H1 (cell line): ENCODE results near the gene ADGRL4. TPM values are rescaled to one million over a fixed set of nuclear protein-coding genes. Genes with fewer than 3 reads are reported as not detected.
A peak's percentile ranks its signal among the peaks of the same experiment; 100 is the strongest.

ENCODE experiments used
- CTCF ChIA-PET: fragments of 300-600 bp; sonication (Branson Sonifier 250); formaldehyde crosslinking; loops from one replicate; lab custom pipeline; 2021; ENCODE audit not compliant: partially characterized antibody; lab: Charles Lee
- POLR2A ChIA-PET: fragments of 300-600 bp; sonication (Branson Sonifier 250); formaldehyde crosslinking; loops from one replicate; lab custom pipeline; 2021; ENCODE audit warnings: inconsistent platforms; ENCODE audit not compliant: partially characterized antibody; lab: Charles Lee
- DNase-seq, 2 experiments: peaks; one replicate each; pipeline versions ENCODE4 v3.0.0 to v3.0.0-alpha.2; 2010 to 2022; ENCODE audit warnings: low spot score in 2 of 2, low read depth in 1 of 2, mixed read lengths in 1 of 2
- FAIRE-seq: peaks from 2 replicates; lab custom pipeline; 2011; peaks lifted over from hg19 to GRCh38; lab: Jason Lieb, UNC
- H2AFZ ChIP-seq: 2 replicates; pipeline ENCODE4 v1.8.1; 2012; ENCODE audit warnings: low read length, inconsistent platforms
- H2AK5ac ChIP-seq: 2 replicates; pipeline ENCODE4 v1.6.1; 2013; ENCODE audit warnings: low read depth, low read length
- H2BK120ac ChIP-seq: replicated peaks from 2 replicates; pipeline ENCODE3; 2013; ENCODE audit warnings: low read depth, low read length, inconsistent platforms
- H2BK12ac ChIP-seq: 2 replicates; pipeline ENCODE4 v1.6.1; 2013; ENCODE audit warnings: low read depth, low read length
- H2BK15ac ChIP-seq: 2 replicates; pipeline ENCODE4 v1.6.1; 2013; ENCODE audit warnings: low read length
- H2BK20ac ChIP-seq: 2 replicates; pipeline ENCODE4 v1.6.1; 2013; ENCODE audit warnings: low read length
- H2BK5ac ChIP-seq: 2 replicates; pipeline ENCODE4 v1.6.1; 2013; ENCODE audit warnings: low read depth, low read length
- H3K14ac ChIP-seq: 2 replicates; pipeline ENCODE4 v1.6.1; 2013; ENCODE audit warnings: inconsistent platforms; ENCODE audit not compliant: insufficient read length
- H3K18ac ChIP-seq: 2 replicates; pipeline ENCODE4 v1.6.1; 2013; ENCODE audit warnings: low read length; ENCODE audit errors: extremely low read depth
- H3K23ac ChIP-seq: 2 replicates; pipeline ENCODE4 v1.6.1; 2013; ENCODE audit warnings: inconsistent platforms; ENCODE audit not compliant: insufficient read length
- H3K23me2 ChIP-seq: 2 replicates; pipeline ENCODE4 v1.6.1; 2013; ENCODE audit warnings: low read depth, low read length
- H3K27ac ChIP-seq: 2 replicates; pipeline ENCODE4 v1.6.1; 2011; ENCODE audit warnings: low read depth, low read length, inconsistent platforms
- H3K27me3 ChIP-seq, 4 experiments: replicated peaks in 1 of 4; 1 replicate in 1 of 4; 2 replicates in 3 of 4; pipeline versions ENCODE4 v1.6.1 to v1.8.1; 2011 to 2013; ENCODE audit warnings: low read length in 3 of 4, mild to moderate bottlenecking in 3 of 4, inconsistent platforms in 2 of 4, mixed read lengths in 2 of 4, moderate library complexity in 1 of 4; ENCODE audit not compliant: control insufficient read depth in 3 of 4, insufficient read depth in 3 of 4; ENCODE audit errors: extremely low read depth in 1 of 4
- H3K36me3 ChIP-seq, 4 experiments: 2 replicates each; pipeline versions ENCODE4 v1.6.1 to v1.8.1; 2011 to 2013; ENCODE audit warnings: mild to moderate bottlenecking in 4 of 4, low read length in 3 of 4, moderate library complexity in 2 of 4, control low read depth in 1 of 4, inconsistent platforms in 1 of 4; ENCODE audit not compliant: insufficient read depth in 4 of 4, control insufficient read depth in 2 of 4
- H3K4ac ChIP-seq: replicated peaks from 2 replicates; pipeline ENCODE3; 2013; ENCODE audit warnings: low read length, low read depth, mixed read lengths, inconsistent platforms; ENCODE audit not compliant: insufficient read length
- H3K4me1 ChIP-seq, 4 experiments: replicated peaks in 1 of 4; 1 replicate in 1 of 4; 2 replicates in 3 of 4; pipeline versions ENCODE4 v1.6.1 to v1.8.1; 2011 to 2013; ENCODE audit warnings: low read length in 3 of 4, inconsistent platforms in 2 of 4, mixed read lengths in 1 of 4; ENCODE audit not compliant: insufficient read depth in 4 of 4, control insufficient read depth in 3 of 4
- H3K4me2 ChIP-seq, 2 experiments: 2 replicates each; pipeline versions ENCODE4 v1.6.1 to v1.8.1; 2011 to 2013; ENCODE audit warnings: low read depth in 2 of 2, low read length in 2 of 2, control low read depth in 1 of 2, inconsistent platforms in 1 of 2, mild to moderate bottlenecking in 1 of 2; ENCODE audit not compliant: insufficient read depth in 1 of 2
- H3K4me3 ChIP-seq, 4 experiments: fragments of 200-600, 300-600 bp in 1 of 4; sonication (generic), shearing (Covaris generic), sonication (Bioruptor Twin) in 1 of 4; 2 replicates each; pipeline versions ENCODE4 v1.5.1 to v1.8.1; 2011 to 2016; ENCODE audit warnings: low read length in 4 of 4, low read depth in 3 of 4, control low read depth in 2 of 4, inconsistent platforms in 2 of 4, mild to moderate bottlenecking in 2 of 4, mixed read lengths in 1 of 4, moderate library complexity in 1 of 4; ENCODE audit not compliant: insufficient read depth in 2 of 4; ENCODE audit errors: extremely low read depth in 1 of 4
- H3K56ac ChIP-seq: replicated peaks from 2 replicates; pipeline ENCODE3; 2013; ENCODE audit warnings: low read depth, mild to moderate bottlenecking, mixed read lengths, low read length, inconsistent platforms; ENCODE audit not compliant: insufficient read length
- H3K79me1 ChIP-seq: 2 replicates; pipeline ENCODE4 v1.6.1; 2013; ENCODE audit warnings: low read depth, low read length, control low read depth
- H3K79me2 ChIP-seq, 2 experiments: 2 replicates each; pipeline versions ENCODE4 v1.6.1 to v1.8.1; 2012 to 2013; ENCODE audit warnings: low read length in 2 of 2, mild to moderate bottlenecking in 2 of 2, inconsistent platforms in 1 of 2; ENCODE audit not compliant: insufficient read depth in 2 of 2, control insufficient read depth in 1 of 2
- H3K9ac ChIP-seq, 4 experiments: replicated peaks in 1 of 4; 1 replicate in 1 of 4; 2 replicates in 3 of 4; pipeline versions ENCODE4 v1.6.1 to v1.8.1; 2011 to 2013; ENCODE audit warnings: low read depth in 3 of 4, low read length in 3 of 4, control low read depth in 2 of 4, mild to moderate bottlenecking in 2 of 4, moderate library complexity in 2 of 4, inconsistent platforms in 1 of 4; ENCODE audit errors: extremely low read depth in 1 of 4
- H3K9me3 ChIP-seq, 2 experiments: 2 replicates each; pipeline versions ENCODE4 v1.6.1 to v1.8.1; 2012 to 2013; ENCODE audit warnings: mild to moderate bottlenecking in 2 of 2, moderate library complexity in 2 of 2, control low read depth in 1 of 2, inconsistent platforms in 1 of 2, low read depth in 1 of 2, low read length in 1 of 2, mixed read lengths in 1 of 2; ENCODE audit not compliant: insufficient read depth in 2 of 2
- H4K20me1 ChIP-seq, 2 experiments: replicated peaks in 1 of 2; 2 replicates each; pipeline versions ENCODE3 to v1.8.1; 2011 to 2013; ENCODE audit warnings: inconsistent platforms in 2 of 2, low read length in 2 of 2, mild to moderate bottlenecking in 1 of 2; ENCODE audit not compliant: insufficient read depth in 2 of 2, control insufficient read depth in 1 of 2
- H4K5ac ChIP-seq: 2 replicates; pipeline ENCODE4 v1.6.1; 2013; ENCODE audit warnings: low read length, low read depth, mixed read lengths, inconsistent platforms; ENCODE audit not compliant: insufficient read length
- H4K8ac ChIP-seq: 2 replicates; pipeline ENCODE4 v1.8.0; 2013; ENCODE audit warnings: mild to moderate bottlenecking, moderate library complexity, low read length, inconsistent platforms; ENCODE audit not compliant: insufficient read depth; ENCODE audit errors: extremely low read depth
- H4K91ac ChIP-seq: replicated peaks from 2 replicates; pipeline ENCODE3; 2013; ENCODE audit warnings: low read length, mixed read lengths, inconsistent platforms; ENCODE audit not compliant: insufficient read length
- EGR1 ChIP-seq: IDR thresholded peaks from 2 replicates; pipeline ENCODE4 v1.6.1; 2011; ENCODE audit warnings: low read depth, low read length, borderline replicate concordance
- GABPA ChIP-seq: IDR thresholded peaks from 2 replicates; pipeline ENCODE4 v1.6.1; 2011; ENCODE audit warnings: mild to moderate bottlenecking, low read length, moderate library complexity, borderline replicate concordance; ENCODE audit not compliant: insufficient read depth
- KDM4A ChIP-seq: IDR thresholded peaks from one replicate; pipeline ENCODE4 v1.7.1; 2012; ENCODE audit warnings: low read depth, mild to moderate bottlenecking, moderate library complexity, low read length, inconsistent platforms; ENCODE audit not compliant: severe bottlenecking
- RXRA ChIP-seq: IDR thresholded peaks from 2 replicates; pipeline ENCODE4 v1.6.1; 2011; ENCODE audit warnings: low read depth, mild to moderate bottlenecking, low read length, moderate library complexity; ENCODE audit not compliant: insufficient read depth
- SIRT6 ChIP-seq: IDR thresholded peaks from one replicate; pipeline ENCODE4 v1.7.1; 2012; ENCODE audit warnings: low read length, inconsistent platforms
- SP2 ChIP-seq: IDR thresholded peaks from 2 replicates; pipeline ENCODE4 v1.6.1; 2012; ENCODE audit warnings: mild to moderate bottlenecking, low read length, inconsistent platforms
- TAF1 ChIP-seq: IDR thresholded peaks from 2 replicates; pipeline ENCODE4 v1.6.1; 2011; ENCODE audit warnings: mild to moderate bottlenecking, low read depth, low read length
- TAF7 ChIP-seq: optimal IDR thresholded peaks from 2 replicates; pipeline ENCODE3; 2011; ENCODE audit warnings: low read depth, mild to moderate bottlenecking, inconsistent platforms, low read length, moderate library complexity, borderline replicate concordance
- TEAD4 ChIP-seq: IDR thresholded peaks from 2 replicates; pipeline ENCODE4 v1.6.1; 2012; ENCODE audit warnings: low read depth, low read length, inconsistent platforms, mixed read lengths
- WGBS, 2 experiments: shearing (Covaris generic) in 1 of 2; methylation state at CpG; one replicate each; pipeline versions ENCODE4 v1.1.6 to v1.1.7; 2013 to 2015; ENCODE audit warnings: low lambda C conversion rate in 2 of 2, mixed read lengths in 2 of 2, inconsistent platforms in 1 of 2, low coverage in 1 of 2, missing lambda C conversion rate in 1 of 2; ENCODE audit not compliant: insufficient replicate concordance in 2 of 2, insufficient coverage in 1 of 2, insufficient read length in 1 of 2; ENCODE audit errors: extremely low coverage in 1 of 2, missing lambda C conversion rate in 1 of 2; 5-methylcytosine and 5-hydroxymethylcytosine counted together
- polyA plus RNA-seq, 7 experiments: library from polyadenylated mRNA; depleted of rRNA in 3 of 7; stranded (reverse) in 5 of 7; unstranded in 2 of 7; fragments of >200 nt in 5 of 7; fragments of 200-250 nt in 2 of 7; gene quantifications; 1 replicate in 5 of 7; 2 replicates in 1 of 7; 4 replicates in 1 of 7; pipeline versions ENCODE4 v1.2.1 to v1.2.3, GENCODE V29; 2011 to 2013; ENCODE audit warnings: missing spikeins in 2 of 7, mixed read lengths in 2 of 7
- total RNA-seq: library from RNA; stranded (reverse); fragmentation: NEBNext Ultra II Directional; extraction: Animal tissue kit (Norgen Biotek cat#: 25700); gene quantifications from 2 replicates; pipeline ENCODE4 v1.2.1, GENCODE V29; 2021

Gene ADGRL4
- total and polyA plus RNA-seq, 2 of the 8 experiments (the other 6 are each of a cell fraction or from before 2014, with no cell fraction given) = 0.60 to 0.97 TPM

DNA sequence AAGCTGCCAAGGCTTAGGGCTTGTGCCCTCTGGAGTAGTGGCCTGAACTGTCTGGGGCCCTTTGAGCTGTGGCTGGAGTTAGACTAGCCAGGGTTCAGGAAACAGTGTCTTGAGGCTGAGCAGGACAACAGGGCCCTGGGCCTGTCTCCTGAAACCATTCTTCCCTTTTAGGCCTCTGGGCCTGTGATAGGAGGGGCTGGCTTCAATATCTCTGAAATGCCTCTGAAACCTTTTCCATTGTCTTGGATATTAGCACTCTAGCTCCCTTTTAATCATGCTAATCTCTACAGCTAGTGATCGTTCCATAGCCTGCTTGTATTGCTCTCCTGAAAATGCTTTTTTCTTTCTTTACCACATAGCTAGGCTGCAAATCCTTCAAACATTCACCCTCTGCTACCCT is 135.3 kb downstream of the ADGRL4 start:
- Histone ChIP-seq H2BK12ac (no peak overlapping the region), H3K23me2 (no peaks in the 10 kb centered on the region), H2AK5ac (no peak overlapping the region), H3K4me2 (no peak overlapping the region), H3K27ac (no peak overlapping the region), H3K4ac (no peak overlapping the region), H3K4me3 (no peak overlapping the region), H3K79me1 (no peaks in the 10 kb centered on the region), H2AFZ (no peak overlapping the region), H3K56ac (no peak overlapping the region), H2BK15ac (no peak overlapping the region), H4K91ac (no peak overlapping the region), H4K20me1 (no peaks in the 10 kb centered on the region), H3K9me3 (peaks cover 13 to 17% of the 10 kb centered on the region in 2 experiments), H3K18ac (peak overlapping the region; percentile 38; the same call in 1 of the 2 replicates), H3K27me3 (no peaks in the 10 kb centered on the region), H4K8ac (no peak overlapping the region), H3K4me1 (peaks cover 0 to 2% (median 0%) of the 10 kb centered on the region in 4 experiments; a peak in 1 of 7 replicates), H2BK120ac (no peak overlapping the region), H3K36me3 (no peaks in the 10 kb centered on the region), H3K14ac (no peak overlapping the region), H2BK20ac (no peak overlapping the region), H2BK5ac (no peak overlapping the region), H3K79me2 (no peaks in the 10 kb centered on the region), H3K9ac (no peak overlapping the region), H3K23ac (no peak overlapping the region), H4K5ac (no peak overlapping the region)
- WGBS, 2 experiments = 70% methylated on average over 1 of the region's 1 CpG; no CpG with 5 or more reads in 1 of the 2 experiments
- TF ChIP-seq TAF1 = no peak
- no peak for TF ChIP-seq SP2
- TF ChIP-seq EGR1 = no peak
- no peak for TF ChIP-seq RXRA
- no peak for TF ChIP-seq TEAD4
- TF ChIP-seq SIRT6 = no peak
- no peak for TF ChIP-seq KDM4A
- no peak for TF ChIP-seq GABPA
- TF ChIP-seq TAF7 = no peak
- CTCF ChIA-PET = interaction anchor here (0.8 kb wide), 1 partner anchor 1539 kb away, joined by 3 read pairs; no protein-coding TSS in a partner anchor
- FAIRE-seq (no peak), DNase-seq (no peak)
- POLR2A ChIA-PET = no interaction called here
